OCI-LY3 (cell line): ENCODE results near the gene CLCN2.
A peak's percentile ranks its signal among the peaks of the same experiment; 100 is the strongest.

Source experiments
- H2AFZ ChIP-seq: fragments of 200-600, 300-600 bp; shearing (Covaris generic); 2 replicates; pipeline ENCODE4 v1.6.0; 2014; ENCODE audit warnings: antibody characterized with exemption, low read depth, low read length
- H3K27ac ChIP-seq: fragments of 200-600, 300-600 bp; sonication (generic); 2 replicates; pipeline ENCODE4 v1.5.1; 2014; ENCODE audit warnings: mild to moderate bottlenecking, low read length, moderate library complexity, mixed read lengths
- H3K27me3 ChIP-seq: fragments of 200-600, 300-600 bp; sonication (generic); 2 replicates; pipeline ENCODE4 v1.6.1; 2014; ENCODE audit warnings: low read depth, low read length, mixed read lengths
- H3K36me3 ChIP-seq: fragments of 200-600, 300-600 bp; sonication (generic); replicated peaks from 2 replicates; pipeline ENCODE3; 2014; ENCODE audit warnings: low read depth, low read length, mixed read lengths
- H3K4me1 ChIP-seq: fragments of 300-600, 200-600 bp; sonication (generic); 2 replicates; pipeline ENCODE4 v1.6.1; 2014; ENCODE audit warnings: low read length, mixed read lengths
- H3K4me2 ChIP-seq: fragments of 200-600, 300-600 bp; sonication (generic); 2 replicates; pipeline ENCODE4 v1.6.1; 2014; ENCODE audit warnings: low read length, mixed read lengths
- H3K4me3 ChIP-seq: fragments of 300-600, 200-600 bp; sonication (generic); 2 replicates; pipeline ENCODE4 v1.5.1; 2014; ENCODE audit warnings: antibody characterized with exemption, mild to moderate bottlenecking, low read length, moderate library complexity
- H3K79me2 ChIP-seq: fragments of 300-600, 200-600 bp; shearing (Covaris generic); 2 replicates; pipeline ENCODE4 v1.6.1; 2014; ENCODE audit warnings: mild to moderate bottlenecking, low read length, mixed read lengths
- H3K9ac ChIP-seq: fragments of 300-600, 200-600 bp; shearing (Covaris generic); 2 replicates; pipeline ENCODE4 v1.6.0; 2014; ENCODE audit warnings: mild to moderate bottlenecking, low read length, moderate library complexity
- H3K9me3 ChIP-seq: fragments of 200-600, 300-600 bp; shearing (Covaris generic); 2 replicates; pipeline ENCODE4 v1.6.1; 2014; ENCODE audit warnings: low read length, mixed read lengths; ENCODE audit not compliant: insufficient read depth
- H4K20me1 ChIP-seq: fragments of 200-600, 300-600 bp; sonication (generic); 2 replicates; pipeline ENCODE4 v1.6.1; 2016; ENCODE audit warnings: low read length, mixed read lengths; ENCODE audit not compliant: insufficient read depth
- EZH2phosphoT487 ChIP-seq: fragments of 200-600 bp; shearing (Covaris generic); IDR thresholded peaks from 2 replicates; pipeline ENCODE4 v1.6.1; 2018; ENCODE audit warnings: antibody characterized with exemption, mixed run types, low read depth
- TF ChIP-seq, protein P1 (sequence below): fragments of 200-600, 300-600 bp; sonication (generic); IDR thresholded peaks from 2 replicates; pipeline ENCODE4 v1.5.1; 2014; ENCODE audit warnings: antibody characterized with exemption, low read length, low read depth

Gene CLCN2

GRCh38 chr3:184357248-184358123, 3.9 kb downstream of the CLCN2 start:
- Histone ChIP-seq H3K9me3 (no peaks in the 10 kb centered on the region), H3K36me3 (peaks cover 4% of the 10 kb centered on the region), H3K4me3 (no peak overlapping the region), H3K9ac (no peak overlapping the region), H2AFZ (no peak overlapping the region), H3K4me2 (no peak overlapping the region), H3K27me3 (no peaks in the 10 kb centered on the region), H4K20me1 (no peaks in the 10 kb centered on the region), H3K79me2 (peaks cover 23% of the 10 kb centered on the region), H3K27ac (no peak overlapping the region), H3K4me1 (peaks cover 7% of the 10 kb centered on the region)
- TF ChIP-seq, protein P1, sequence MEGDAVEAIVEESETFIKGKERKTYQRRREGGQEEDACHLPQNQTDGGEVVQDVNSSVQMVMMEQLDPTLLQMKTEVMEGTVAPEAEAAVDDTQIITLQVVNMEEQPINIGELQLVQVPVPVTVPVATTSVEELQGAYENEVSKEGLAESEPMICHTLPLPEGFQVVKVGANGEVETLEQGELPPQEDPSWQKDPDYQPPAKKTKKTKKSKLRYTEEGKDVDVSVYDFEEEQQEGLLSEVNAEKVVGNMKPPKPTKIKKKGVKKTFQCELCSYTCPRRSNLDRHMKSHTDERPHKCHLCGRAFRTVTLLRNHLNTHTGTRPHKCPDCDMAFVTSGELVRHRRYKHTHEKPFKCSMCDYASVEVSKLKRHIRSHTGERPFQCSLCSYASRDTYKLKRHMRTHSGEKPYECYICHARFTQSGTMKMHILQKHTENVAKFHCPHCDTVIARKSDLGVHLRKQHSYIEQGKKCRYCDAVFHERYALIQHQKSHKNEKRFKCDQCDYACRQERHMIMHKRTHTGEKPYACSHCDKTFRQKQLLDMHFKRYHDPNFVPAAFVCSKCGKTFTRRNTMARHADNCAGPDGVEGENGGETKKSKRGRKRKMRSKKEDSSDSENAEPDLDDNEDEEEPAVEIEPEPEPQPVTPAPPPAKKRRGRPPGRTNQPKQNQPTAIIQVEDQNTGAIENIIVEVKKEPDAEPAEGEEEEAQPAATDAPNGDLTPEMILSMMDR: no peak
- no peak for TF ChIP-seq EZH2phosphoT487

- H3K4me1 ChIP-seq: peaks cover 3% of the 10 kb centered on the region
- no peaks in the 10 kb centered on the region for H3K27me3 ChIP-seq
- H3K4me3 ChIP-seq: no peak overlapping the region
- no peak overlapping the region for H2AFZ ChIP-seq
- H3K9me3 ChIP-seq: no peaks in the 10 kb centered on the region
- H3K27ac ChIP-seq: no peak overlapping the region
- no peak overlapping the region for H3K4me2 ChIP-seq
- H4K20me1 ChIP-seq: no peaks in the 10 kb centered on the region
- H3K9ac ChIP-seq: no peak overlapping the region
- H3K79me2 ChIP-seq: peaks cover 5% of the 10 kb centered on the region
- peaks cover 5% of the 10 kb centered on the region for H3K36me3 ChIP-seq
- TF ChIP-seq, protein P1: no peak
- TF ChIP-seq EZH2phosphoT487: no peak
These were observed 6.0 kb downstream of the CLCN2 start for GRCh38 chr3:184355261-184356040.

GRCh38 chr3:184354754-184355153, 6.7 kb downstream of the CLCN2 start:
- Histone ChIP-seq H3K36me3 (peaks cover 5% of the 10 kb centered on the region), H3K9me3 (no peaks in the 10 kb centered on the region), H3K4me2 (no peak overlapping the region), H3K9ac (no peak overlapping the region), H3K27me3 (no peaks in the 10 kb centered on the region), H3K4me1 (no peaks in the 10 kb centered on the region), H2AFZ (no peak overlapping the region), H3K27ac (no peak overlapping the region), H3K4me3 (no peak overlapping the region), H4K20me1 (no peaks in the 10 kb centered on the region), H3K79me2 (no peaks in the 10 kb centered on the region)
- no peak for TF ChIP-seq EZH2phosphoT487
- TF ChIP-seq, protein P1: no peak

- H2AFZ ChIP-seq: no peak overlapping the region
- H3K9ac ChIP-seq: no peak overlapping the region
- H3K79me2 ChIP-seq: no peaks in the 10 kb centered on the region
- TF ChIP-seq, protein P1: peak; percentile 74
- no peak for TF ChIP-seq EZH2phosphoT487
- 0 out of 2 replicates have a peak overlapping the region, but pooled peaks have one; percentile 26 for H3K4me2 ChIP-seq
- H4K20me1 ChIP-seq: no peaks in the 10 kb centered on the region
- peaks cover 5% of the 10 kb centered on the region for H3K36me3 ChIP-seq
- no peaks in the 10 kb centered on the region for H3K4me1 ChIP-seq
- no peak overlapping the region for H3K4me3 ChIP-seq
- H3K9me3 ChIP-seq: no peaks in the 10 kb centered on the region
- H3K27ac ChIP-seq: no peak overlapping the region
- H3K27me3 ChIP-seq: no peaks in the 10 kb centered on the region
These were observed 7.2 kb downstream of the CLCN2 start for GRCh38 chr3:184354121-184354728.
